ENCODE measurements around the gene ZNF438.

DNA sequence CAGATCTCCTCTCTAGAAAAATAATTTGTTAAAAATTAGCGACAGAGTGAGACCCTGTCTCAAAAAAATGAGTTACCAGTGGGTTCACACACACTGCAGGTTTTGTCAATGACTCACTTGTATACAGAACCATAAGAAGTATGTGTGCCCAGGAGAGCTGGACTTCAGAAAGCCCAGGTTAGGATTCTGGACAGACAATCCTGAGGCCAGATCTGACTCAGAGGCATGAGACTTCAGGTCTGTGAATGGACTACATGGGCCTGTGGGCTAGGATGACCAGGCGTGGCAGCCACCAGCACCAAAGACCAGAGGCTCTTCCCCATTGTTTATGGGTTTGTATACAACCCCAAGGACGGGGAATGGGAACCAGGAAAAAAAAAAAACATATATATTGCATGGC is 9.3 kb upstream of the ZNF438 start:
- TF ChIP-seq, protein P1, sequence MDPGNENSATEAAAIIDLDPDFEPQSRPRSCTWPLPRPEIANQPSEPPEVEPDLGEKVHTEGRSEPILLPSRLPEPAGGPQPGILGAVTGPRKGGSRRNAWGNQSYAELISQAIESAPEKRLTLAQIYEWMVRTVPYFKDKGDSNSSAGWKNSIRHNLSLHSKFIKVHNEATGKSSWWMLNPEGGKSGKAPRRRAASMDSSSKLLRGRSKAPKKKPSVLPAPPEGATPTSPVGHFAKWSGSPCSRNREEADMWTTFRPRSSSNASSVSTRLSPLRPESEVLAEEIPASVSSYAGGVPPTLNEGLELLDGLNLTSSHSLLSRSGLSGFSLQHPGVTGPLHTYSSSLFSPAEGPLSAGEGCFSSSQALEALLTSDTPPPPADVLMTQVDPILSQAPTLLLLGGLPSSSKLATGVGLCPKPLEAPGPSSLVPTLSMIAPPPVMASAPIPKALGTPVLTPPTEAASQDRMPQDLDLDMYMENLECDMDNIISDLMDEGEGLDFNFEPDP (CRISPR knock-in tag; conservative IDR thresholded peaks at IDR 0.05) = no peak
- TF ChIP-seq ZNF354B (CRISPR knock-in tag; IDR thresholded peaks at IDR 0.05) (no peak), ETV5 (CRISPR knock-in tag; IDR thresholded peaks at IDR 0.05; ENCODE audit: borderline replicate concordance) (no peak), SALL2 (CRISPR knock-in tag; IDR thresholded peaks at IDR 0.05) (no peak), ZNF773 (CRISPR knock-in tag; IDR thresholded peaks at IDR 0.05; ENCODE audit: borderline replicate concordance) (no peak), POLR2A (IDR thresholded peaks at IDR 0.05; ENCODE audit: insufficient read depth in 1 of 2, low read depth in 2 of 2, low read length in 2 of 2) (no peak)
- TF ChIP-seq, protein P2, sequence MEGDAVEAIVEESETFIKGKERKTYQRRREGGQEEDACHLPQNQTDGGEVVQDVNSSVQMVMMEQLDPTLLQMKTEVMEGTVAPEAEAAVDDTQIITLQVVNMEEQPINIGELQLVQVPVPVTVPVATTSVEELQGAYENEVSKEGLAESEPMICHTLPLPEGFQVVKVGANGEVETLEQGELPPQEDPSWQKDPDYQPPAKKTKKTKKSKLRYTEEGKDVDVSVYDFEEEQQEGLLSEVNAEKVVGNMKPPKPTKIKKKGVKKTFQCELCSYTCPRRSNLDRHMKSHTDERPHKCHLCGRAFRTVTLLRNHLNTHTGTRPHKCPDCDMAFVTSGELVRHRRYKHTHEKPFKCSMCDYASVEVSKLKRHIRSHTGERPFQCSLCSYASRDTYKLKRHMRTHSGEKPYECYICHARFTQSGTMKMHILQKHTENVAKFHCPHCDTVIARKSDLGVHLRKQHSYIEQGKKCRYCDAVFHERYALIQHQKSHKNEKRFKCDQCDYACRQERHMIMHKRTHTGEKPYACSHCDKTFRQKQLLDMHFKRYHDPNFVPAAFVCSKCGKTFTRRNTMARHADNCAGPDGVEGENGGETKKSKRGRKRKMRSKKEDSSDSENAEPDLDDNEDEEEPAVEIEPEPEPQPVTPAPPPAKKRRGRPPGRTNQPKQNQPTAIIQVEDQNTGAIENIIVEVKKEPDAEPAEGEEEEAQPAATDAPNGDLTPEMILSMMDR (CRISPR knock-in tag; IDR thresholded peaks at IDR 0.05) = no peak

Data from HepG2 (cell line).